Osteocyte (in vitro differentiated cells): ENCODE results near the gene CIAPIN1. TPM values are rescaled to one million over a fixed set of nuclear protein-coding genes. Genes with fewer than 3 reads are reported as not detected.

Experiments used
- DNase-seq: peaks from one replicate; pipeline ENCODE4 v3.0.0; 2021; ENCODE audit warnings: mixed read lengths; ENCODE audit not compliant: unreplicated experiment; ENCODE audit errors: extremely low spot score
- H3K27ac Mint-ChIP-seq: one replicate; pipeline ENCODE4 v1.8.0; 2021; ENCODE audit warnings: mild to moderate bottlenecking, mixed read lengths; ENCODE audit not compliant: unreplicated experiment
- H3K27me3 Mint-ChIP-seq: one replicate; pipeline ENCODE4 v1.8.0; 2021; ENCODE audit warnings: mixed read lengths; ENCODE audit not compliant: unreplicated experiment
- H3K36me3 Mint-ChIP-seq: one replicate; pipeline ENCODE4 v1.8.0; 2021; ENCODE audit warnings: mixed read lengths; ENCODE audit not compliant: unreplicated experiment
- H3K4me1 Mint-ChIP-seq: one replicate; pipeline ENCODE4 v1.8.0; 2021; ENCODE audit warnings: mixed read lengths; ENCODE audit not compliant: unreplicated experiment
- H3K4me3 Mint-ChIP-seq: one replicate; pipeline ENCODE4 v1.8.0; 2021; ENCODE audit warnings: mild to moderate bottlenecking, moderate library complexity, mixed read lengths; ENCODE audit not compliant: unreplicated experiment
- H3K9me3 Mint-ChIP-seq: one replicate; pipeline ENCODE4 v1.8.0; 2021; ENCODE audit warnings: mixed read lengths; ENCODE audit not compliant: unreplicated experiment
- total RNA-seq: library from RNA; stranded (reverse); gene quantifications from 2 replicates; pipeline ENCODE4 v1.2.1, GENCODE V29; 2021
- TF ChIP-seq, protein P1 (sequence below): fragments of 200-600 bp; sonication (generic); IDR thresholded peaks from 2 replicates; pipeline ENCODE4 v1.5.0; 2021; ENCODE audit warnings: antibody characterized with exemption, mild to moderate bottlenecking, moderate library complexity

Gene CIAPIN1
- total RNA-seq, 1 donor from 2014 or later: 52.2 TPM

DNA sequence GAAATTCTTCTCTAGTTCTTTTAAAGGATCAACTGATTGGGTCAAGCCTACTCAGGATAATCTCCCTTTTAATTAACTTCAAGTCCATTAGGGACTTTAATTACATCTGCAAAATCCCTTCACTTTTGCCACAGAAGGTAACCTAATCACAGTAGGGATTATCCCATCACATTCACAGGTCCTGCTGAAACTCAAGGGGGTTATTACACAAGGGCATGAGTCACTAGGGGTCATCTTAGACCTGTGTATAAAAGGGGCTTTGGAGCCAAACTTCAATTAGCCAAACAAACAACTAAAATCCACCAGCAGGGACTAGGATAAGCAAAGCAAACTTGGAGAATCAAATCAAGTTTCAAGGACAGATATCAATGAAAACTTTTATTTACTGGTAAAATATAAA lies 19.4 kb downstream of the CIAPIN1 start:
- no peaks in the 10 kb centered on the region for H3K27me3 Mint-ChIP-seq
- TF ChIP-seq, protein P1, sequence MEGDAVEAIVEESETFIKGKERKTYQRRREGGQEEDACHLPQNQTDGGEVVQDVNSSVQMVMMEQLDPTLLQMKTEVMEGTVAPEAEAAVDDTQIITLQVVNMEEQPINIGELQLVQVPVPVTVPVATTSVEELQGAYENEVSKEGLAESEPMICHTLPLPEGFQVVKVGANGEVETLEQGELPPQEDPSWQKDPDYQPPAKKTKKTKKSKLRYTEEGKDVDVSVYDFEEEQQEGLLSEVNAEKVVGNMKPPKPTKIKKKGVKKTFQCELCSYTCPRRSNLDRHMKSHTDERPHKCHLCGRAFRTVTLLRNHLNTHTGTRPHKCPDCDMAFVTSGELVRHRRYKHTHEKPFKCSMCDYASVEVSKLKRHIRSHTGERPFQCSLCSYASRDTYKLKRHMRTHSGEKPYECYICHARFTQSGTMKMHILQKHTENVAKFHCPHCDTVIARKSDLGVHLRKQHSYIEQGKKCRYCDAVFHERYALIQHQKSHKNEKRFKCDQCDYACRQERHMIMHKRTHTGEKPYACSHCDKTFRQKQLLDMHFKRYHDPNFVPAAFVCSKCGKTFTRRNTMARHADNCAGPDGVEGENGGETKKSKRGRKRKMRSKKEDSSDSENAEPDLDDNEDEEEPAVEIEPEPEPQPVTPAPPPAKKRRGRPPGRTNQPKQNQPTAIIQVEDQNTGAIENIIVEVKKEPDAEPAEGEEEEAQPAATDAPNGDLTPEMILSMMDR: no peak
- no peaks in the 10 kb centered on the region for H3K4me1 Mint-ChIP-seq
- no peak overlapping the region for H3K27ac Mint-ChIP-seq
- no peak overlapping the region for H3K4me3 Mint-ChIP-seq
- DNase-seq: no peak
- no peaks in the 10 kb centered on the region for H3K9me3 Mint-ChIP-seq
- peaks cover 37% of the 10 kb centered on the region for H3K36me3 Mint-ChIP-seq

- TF ChIP-seq, protein P1: no peak
- DNase-seq: no peak
- Mint-ChIP-seq H3K27me3 (no peaks in the 10 kb centered on the region), H3K4me1 (peaks cover 5% of the 10 kb centered on the region), H3K36me3 (peaks cover 34% of the 10 kb centered on the region), H3K9me3 (no peaks in the 10 kb centered on the region), H3K4me3 (no peak overlapping the region), H3K27ac (no peak overlapping the region)
Observed at GRCh38 chr16:57427307-57427706, 19.9 kb downstream of the CIAPIN1 start.

DNA sequence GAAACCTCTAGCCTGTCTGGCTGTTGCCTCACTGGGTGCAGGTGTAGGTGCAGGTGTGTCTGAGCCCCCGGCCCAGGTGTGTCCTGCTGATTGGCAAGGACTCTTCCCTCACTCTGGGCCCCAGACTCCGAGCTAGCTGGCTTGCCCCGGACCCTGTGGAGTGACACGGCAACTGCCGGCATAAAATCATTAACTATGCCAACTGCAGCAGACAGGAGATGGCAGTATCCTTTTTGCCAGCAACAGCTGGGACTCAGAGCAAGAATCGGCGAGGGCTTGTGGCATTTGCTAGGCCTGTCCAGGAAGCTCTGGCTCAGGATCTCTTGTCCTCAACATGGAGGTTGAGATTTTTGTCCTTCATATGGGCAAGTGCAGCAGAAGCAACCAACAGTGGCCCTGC lies 20.8 kb downstream of the CIAPIN1 start:
- H3K27ac Mint-ChIP-seq: no peak overlapping the region
- no peak for DNase-seq
- H3K36me3 Mint-ChIP-seq: peaks cover 31% of the 10 kb centered on the region
- TF ChIP-seq, protein P1: no peak
- H3K4me3 Mint-ChIP-seq: no peak overlapping the region
- H3K4me1 Mint-ChIP-seq: peaks cover 8% of the 10 kb centered on the region
- no peaks in the 10 kb centered on the region for H3K27me3 Mint-ChIP-seq
- H3K9me3 Mint-ChIP-seq: no peaks in the 10 kb centered on the region

- H3K9me3 Mint-ChIP-seq: no peaks in the 10 kb centered on the region
- no peak overlapping the region for H3K27ac Mint-ChIP-seq
- peaks cover 10% of the 10 kb centered on the region for H3K4me1 Mint-ChIP-seq
- TF ChIP-seq, protein P1: no peak
- H3K4me3 Mint-ChIP-seq: no peak overlapping the region
- no peak for DNase-seq
- peaks cover 14% of the 10 kb centered on the region for H3K36me3 Mint-ChIP-seq
- no peaks in the 10 kb centered on the region for H3K27me3 Mint-ChIP-seq
Observed at GRCh38 chr16:57424583-57424982, 22.6 kb downstream of the CIAPIN1 start.

DNA sequence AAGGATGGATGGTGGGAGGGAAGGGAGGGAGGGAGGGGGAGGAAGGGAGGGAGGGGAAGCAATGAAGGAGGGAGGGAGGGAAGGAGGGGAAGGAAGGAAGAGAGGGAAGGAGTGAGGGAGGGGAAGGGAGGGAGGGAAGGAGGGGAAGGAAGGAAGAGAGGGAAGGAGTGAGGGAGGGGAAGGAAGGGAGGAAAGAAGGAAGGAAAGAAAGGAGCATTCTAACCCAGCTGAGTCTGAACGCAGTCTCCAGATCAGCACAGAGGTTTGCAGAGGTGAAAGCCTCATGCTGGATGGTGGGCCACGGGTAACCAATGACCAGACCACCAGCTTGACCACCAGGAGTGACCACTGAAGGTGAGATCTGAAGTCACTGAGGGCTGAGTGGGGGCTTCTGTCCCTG lies 24.0 kb downstream of the CIAPIN1 start:
- Mint-ChIP-seq H3K4me1 (peaks cover 21% of the 10 kb centered on the region), H3K36me3 (peaks cover 6% of the 10 kb centered on the region), H3K4me3 (no peak overlapping the region), H3K9me3 (no peaks in the 10 kb centered on the region), H3K27me3 (no peaks in the 10 kb centered on the region), H3K27ac (no peak overlapping the region)
- TF ChIP-seq, protein P1: no peak
- no peak for DNase-seq
